HG03097 (cell line): ENCODE data around the gene STAT3.
"Not testable (repeated sequence)": the region's sequence is repeated elsewhere in the genome, so short reads cannot be mapped to it uniquely, and the experiment has no call there.

Experiments used
- ATAC-seq: cut with Tn5 transposase; IDR thresholded peaks from one replicate; pipeline ENCODE4 v1.9.1; 2021; ENCODE audit not compliant: unreplicated experiment, low FRiP score

STAT3 gene

DNA sequence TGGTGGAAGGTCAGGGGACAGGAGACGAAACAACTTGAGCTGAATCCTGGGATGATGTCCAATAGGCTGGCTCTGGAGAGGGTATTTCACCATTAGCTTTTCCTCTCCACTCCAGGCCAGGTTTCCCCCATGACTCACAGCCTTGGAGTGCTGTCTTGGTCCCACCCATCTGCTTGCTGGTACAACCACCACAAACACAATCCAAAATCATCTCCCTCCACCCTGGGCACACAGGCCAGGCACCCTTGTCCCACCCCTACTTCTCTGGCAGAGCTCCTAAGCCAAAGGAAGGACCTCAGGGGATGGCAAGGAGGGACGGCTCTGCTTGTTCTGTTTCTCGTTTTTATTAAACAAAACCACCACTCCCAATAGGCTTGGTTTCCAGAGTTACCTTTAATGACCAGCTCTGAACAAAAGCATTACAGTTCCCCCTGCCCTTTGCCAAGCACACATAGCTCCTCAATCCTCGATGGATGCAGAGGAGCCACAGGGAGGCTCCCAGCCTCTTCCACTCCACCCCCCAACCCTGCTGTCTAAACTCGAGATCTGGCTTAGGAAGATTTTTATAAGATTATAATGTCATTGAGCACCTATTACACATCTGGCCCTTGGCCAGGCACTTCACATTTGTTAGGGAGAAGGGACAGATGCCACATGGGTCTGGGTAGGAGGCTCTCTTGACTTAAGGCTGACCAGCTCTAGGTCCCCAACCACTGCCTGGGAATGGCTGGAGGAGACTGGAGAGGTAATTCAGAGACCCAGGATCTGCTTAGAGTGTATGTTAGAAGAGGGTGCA is 21.5 kb upstream of the STAT3 start:
- ATAC-seq: no peak

DNA sequence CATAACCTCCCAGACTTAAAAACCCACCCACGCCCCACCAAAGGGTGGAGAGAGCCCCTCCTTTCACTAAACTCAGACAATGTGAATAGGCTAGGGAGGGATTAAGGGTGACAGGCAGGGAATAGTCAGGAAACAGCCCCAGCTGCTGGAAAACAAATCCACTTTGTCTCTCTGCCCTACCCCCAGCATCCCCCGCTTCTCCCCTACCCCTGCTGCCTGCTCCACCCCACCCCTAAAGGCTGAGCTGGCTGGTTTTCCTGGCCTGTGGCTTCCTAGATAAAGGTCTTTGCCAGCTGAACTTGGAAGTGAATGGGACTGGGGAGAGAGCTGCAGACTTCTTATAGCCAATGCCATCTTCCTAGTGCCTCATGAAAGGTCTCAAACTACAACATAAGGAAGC is 19.8 kb upstream of the STAT3 start:
- ATAC-seq: no peak

DNA sequence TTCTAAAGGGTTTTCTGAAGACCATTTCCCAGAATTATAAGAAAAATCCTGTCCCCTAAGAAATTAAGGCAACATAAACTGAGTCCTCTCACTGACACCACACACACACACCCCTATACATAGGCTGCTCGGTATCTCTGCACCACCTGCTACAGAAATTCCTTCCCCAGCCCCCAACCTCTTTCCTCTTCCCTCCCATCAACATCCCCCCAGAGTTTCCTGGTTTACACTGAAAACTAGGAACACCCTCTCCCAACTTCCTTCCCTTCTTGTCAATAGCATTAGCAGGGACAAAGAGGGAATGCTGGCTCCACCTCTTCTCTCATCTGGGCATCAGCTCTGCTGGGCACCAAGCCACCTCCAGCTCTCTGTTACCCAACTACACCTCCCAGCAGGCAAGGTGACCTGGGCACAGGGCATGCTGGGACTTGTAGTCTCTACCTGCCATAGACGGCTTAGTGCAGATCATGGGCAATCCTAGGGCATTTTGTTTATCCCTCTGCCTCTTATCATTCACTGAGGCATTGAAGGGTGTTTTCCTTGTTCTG is 19.1 kb upstream of the STAT3 start:
- no peak for ATAC-seq

DNA sequence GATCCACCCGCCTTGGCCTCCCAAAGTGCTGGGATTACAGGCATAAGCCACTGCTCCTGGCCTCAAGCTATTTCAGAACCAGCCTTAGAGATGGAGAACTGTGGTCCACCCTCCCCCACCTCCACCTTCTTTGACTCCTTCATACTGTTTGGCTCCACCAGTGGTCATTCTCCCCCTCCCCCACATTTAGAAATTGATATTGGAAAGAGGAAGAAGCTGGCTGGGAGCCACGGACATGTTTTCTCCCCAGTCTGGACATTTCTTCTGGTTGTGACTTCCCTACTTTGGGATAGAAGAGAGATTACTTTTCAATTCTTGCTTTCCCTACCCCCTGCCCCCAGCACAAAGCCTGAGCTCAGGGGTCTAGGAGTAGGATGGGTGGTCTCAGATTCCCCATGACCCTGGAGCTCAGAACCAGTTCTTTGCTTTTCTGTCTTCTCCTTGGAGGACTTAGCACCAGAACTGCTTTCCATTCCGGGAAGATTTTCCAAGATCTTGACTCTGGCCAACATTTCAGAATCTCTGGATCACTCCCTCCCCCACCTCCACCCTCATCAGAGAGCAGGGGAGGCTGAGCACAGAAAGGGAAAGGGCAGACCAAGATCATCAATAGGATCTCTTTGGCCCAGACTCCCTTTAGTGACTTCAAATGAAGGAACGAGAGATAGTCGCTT is 18.5 kb upstream of the STAT3 start:
- no peak for ATAC-seq

DNA sequence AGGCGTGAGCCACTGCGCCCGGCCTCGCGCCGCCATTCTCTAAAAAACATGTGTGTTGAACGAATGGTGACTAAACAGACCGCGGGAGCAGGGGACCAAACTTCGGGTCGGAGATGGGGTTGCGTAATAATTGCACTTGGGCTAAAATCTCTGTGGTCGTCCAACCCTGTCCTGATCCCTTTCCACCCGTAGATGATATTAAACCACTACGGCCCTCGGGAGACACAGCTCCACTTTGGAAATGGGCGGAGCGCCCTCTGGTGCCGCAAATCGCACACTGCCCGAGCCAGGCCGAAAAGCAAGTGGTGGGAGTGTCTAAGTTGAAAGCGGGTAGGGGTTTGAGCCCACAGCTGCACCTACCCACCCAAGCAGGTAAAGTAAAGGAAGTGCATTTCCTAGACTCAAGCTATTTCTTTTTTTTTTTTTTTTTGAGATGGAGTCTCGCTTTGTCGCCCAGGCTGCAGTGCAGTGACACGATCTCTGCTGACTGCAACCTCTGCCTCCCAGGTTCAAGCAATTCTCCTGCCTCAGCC is 17.8 kb upstream of the STAT3 start:
- no peak for ATAC-seq

DNA sequence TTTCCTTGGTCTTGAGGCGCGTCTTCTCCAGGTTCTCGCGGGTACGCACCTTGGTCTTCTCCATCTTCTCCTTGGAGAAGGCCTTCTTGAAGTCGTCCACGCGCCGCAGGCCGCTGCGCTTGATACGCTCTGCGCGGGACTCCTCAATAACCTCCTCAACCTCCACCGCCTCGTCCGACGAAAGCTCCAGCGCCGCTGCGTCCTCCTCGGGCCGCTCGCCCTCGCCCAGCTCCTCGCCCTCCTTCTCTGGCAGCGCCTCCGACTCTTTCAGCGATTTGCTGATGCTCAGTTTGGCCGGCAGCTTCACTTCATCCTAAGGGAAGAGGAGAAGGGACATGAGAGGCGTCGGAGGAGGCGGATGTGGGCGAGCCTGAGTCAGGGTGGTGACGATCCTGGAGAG is 16.8 kb upstream of the STAT3 start:
- ATAC-seq: no peak

DNA sequence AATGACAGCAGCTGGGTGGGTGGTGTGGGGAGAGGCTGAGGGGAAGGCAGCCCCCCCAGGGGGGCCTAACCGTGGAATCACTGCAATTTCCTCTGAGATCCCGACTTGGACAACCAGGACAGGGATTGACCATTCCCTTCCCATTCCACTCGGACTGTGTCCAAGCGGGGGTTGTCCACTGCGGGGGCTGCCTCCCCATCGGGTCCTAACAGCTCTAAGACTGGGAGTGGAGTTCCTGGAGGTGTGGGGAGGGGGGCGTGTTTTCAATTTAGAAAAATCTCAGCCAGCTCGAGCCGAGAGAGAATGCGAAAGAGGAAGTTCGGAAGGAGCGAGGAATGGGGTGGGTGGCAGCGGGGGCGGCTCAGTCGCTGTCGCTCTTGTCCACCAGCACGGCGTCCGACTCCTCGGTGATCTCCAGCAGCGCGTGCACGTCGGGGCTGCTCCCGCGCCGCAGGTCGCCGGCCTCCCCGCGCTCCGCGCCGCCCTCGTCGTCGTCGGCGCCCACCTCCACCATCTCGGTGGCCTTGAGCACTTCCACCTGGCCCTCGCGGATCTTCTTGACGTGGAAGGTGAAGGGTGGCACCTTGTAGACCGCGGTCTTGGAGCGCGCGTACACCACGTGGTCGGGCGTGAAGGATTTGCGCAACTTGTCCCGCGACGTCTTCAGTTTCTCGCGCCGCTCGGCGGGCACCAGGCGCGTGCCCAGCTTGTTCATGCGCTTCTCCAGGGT is 16.2 kb upstream of the STAT3 start:
- ATAC-seq: no peak

DNA sequence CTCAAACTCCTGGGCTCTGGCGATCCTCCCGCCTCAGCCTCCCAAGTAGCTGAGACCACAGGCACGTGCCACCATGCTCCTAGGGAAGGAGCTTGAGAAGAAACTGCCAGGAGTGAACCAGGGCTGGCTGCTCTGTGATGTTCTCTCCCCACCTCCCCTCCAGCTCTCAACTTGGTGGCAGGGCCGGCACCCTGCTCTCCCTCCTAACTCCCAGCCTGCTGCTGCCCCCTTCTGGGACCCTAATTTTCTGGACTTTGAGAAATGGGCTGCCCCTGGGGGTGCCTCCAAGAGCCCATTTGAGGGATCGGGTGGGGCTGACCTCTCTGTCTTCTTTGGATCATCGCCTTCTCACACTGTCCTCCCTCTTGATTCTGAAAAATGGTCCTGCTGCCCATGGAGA is 14.9 kb upstream of the STAT3 start:
- no peak for ATAC-seq

DNA sequence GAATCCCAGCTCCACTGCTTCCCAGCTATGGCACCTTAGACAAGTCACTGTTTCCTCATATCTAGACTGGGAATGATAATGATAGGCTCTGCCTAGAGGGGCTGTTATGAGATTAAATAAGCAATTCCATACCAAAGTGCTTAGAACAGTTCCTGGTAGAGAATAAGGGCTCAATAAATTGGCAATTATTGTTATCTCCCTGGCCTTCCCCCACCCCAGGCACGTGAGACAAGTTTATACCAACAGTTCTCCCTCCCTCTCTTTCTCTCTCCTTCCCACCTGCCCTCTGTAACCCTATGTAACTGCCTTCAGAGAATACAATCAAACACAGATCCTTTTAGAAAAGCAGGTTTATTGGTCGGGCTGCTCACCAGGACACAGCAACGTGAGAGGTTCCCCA is 13.9 kb upstream of the STAT3 start:
- ATAC-seq: no peak

DNA sequence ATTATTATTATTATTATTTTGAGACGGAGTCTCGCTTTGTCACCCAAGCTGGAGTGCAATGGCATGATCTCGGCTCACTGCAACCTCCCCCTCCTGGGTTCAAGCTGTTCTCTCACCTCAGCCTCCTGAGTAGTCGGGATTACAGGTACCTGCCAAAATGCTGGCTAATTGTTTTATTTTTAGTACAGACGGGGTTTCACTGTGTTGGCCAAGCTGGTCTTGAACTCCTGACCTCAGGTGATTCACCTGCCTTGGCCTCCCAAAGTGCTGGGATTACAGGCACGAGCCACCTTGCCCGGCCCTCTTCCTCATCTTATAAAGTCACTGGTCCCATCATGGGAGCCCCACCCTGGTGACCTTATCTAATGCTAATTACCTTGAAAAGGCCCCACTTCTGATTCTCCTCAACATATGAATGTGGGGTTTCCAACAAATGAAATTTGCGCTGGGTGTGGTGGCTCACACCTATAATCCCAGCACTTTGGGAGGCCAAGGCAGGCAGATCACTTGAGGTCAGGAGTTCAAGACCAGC is 12.7 kb upstream of the STAT3 start:
- not testable (repeated sequence) for ATAC-seq

DNA sequence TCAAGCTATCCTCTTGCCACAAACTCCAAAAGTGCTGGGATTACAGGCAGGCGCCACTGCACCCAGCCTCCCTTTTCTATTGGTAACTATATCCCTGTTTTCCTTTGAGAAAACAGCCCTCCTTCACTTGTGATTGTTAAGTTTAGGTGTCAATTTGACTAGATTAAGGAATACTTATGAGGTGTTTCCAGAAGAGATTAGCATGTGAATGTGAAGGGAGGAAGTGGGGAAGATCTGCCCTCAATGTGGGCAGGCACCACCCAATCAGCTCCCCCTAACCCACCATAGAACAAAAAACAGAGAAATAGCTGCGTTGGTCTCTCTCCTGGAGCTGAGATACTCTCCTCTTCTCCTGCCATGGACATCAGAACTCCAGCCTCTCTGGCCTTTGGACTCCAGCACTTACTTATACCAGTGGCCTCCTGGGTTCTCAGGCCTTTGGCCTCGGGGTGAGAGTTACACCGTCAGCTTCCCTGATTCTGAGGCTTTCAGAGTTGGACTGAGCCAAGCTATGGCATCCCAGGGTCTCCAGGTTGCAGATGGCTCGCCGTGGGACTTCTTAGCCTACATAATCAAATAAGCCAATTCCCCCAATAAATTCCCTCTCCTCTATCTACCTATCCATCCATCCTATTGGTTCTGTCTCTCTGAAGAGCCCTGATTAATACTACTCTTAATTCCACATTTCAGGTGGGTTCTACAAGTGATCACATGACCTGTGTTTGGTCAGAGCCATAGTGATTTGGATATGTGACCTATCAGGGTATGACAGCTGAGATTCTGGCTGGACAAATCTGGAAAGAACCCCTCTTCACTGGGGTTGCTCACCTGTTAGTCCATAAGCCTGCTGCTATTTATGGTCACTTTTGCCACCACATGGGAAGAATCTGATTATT is 12.0 kb upstream of the STAT3 start:
- ATAC-seq: no peak

DNA sequence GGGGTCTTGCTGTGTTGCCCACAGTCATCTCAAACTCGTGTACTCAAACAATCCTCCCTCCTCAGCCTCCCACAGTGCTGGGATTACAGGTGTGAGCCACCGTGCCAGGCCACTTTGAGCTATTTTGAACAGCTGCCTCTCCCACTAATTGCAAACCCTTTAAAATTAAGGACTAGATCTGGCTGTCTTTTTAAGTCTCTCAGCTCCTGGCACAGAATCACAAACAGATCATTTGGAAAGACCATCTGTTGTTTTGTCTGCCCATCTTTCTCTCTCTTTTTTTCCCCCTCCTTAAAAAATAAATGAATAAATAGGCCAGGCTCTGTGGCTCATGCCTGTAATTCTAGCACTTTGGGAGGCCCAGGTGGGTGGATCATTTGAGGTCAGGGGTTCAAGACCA is 10.9 kb upstream of the STAT3 start:
- ATAC-seq: no peak

DNA sequence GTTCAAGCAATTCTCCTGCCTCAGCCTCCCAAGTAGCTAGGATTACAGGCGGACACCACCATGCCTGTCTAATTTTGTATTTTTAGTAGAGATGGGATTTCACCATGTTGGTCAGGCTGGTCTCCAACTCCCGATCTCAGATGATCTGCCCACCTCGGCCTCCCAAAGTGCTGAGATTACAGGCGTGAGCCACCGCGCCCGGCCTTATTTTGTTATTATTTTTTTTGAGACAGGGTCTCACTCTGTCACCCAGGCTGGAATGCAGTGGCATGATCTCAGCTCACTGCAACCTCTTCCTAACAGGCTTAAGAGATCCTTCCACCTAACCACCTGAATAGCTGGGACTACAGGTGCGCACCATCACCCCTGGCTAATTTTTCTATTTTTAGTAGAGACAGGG is 7.4 kb upstream of the STAT3 start:
- ATAC-seq: not testable (repeated sequence)

DNA sequence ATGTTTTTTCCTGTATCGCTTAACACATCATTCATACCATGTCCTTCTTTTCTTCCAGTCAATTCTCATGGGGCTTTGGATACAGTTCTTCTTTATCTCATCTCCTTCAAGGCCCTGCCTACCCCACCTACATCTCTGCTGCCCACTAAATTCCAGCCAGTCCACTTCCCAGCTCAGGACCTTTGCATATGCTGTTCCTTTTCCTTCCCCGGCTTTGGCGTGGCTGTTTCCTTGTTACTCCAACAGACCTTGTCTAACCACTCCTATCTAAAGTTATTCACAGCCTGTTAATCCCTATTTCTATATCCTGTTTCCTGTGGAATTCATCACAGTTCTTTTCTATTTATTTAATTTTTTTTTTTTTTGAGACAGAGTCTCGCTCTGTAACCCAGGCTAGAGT is 6.6 kb upstream of the STAT3 start:
- no peak for ATAC-seq

DNA sequence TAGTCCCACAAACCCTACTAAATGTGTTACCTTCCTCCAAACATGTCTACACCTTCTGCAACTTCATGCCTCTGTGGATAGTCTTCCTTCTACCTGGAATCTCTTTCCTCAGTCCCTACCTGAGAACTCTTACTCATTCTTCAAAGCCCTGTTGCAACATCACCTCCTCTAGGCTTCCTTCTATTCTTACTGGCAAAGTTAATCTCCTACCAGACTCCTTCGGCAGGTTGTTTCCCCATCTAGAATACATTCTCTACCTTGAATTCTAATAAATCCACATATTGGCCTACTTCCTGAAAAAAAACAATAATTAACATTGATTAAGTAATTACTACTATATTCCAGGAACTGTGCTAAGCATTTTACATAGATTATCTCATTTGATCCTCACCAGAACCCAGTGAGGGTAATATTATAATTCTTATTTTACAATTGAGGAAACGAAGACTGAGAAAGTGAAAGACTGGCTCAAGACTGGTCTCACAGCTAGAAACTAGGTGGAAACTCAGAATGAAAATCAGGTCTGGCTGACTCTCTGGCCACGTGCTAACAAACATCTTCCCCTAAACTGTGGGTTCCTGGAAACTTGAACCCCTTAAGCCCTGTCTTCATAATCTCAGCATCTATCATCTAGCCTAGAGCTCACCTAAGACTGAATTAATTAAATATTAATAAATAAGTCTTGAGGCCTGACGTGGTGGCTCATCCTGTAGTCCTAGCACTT is 4.6 kb upstream of the STAT3 start:
- no peak for ATAC-seq

DNA sequence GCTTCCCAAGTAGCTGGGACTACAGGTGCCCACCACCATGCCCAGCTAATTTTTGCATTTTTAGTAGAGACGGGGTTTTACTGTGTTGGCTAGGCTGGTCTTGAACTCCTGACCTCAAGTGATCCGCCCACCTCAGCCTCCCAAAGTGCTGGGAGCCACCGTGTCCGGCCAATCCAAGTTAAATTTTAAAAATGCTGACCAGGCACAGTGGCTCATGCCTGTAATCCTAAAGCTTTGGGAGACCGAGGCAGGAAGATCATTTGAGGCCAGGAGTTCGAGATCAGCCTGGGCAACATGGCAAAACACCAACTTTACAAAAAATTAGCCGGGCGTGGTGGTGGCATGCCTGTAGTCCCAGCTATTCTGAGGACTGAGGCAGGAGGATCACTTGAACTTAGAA is 3.2 kb upstream of the STAT3 start:
- not testable (repeated sequence) for ATAC-seq

DNA sequence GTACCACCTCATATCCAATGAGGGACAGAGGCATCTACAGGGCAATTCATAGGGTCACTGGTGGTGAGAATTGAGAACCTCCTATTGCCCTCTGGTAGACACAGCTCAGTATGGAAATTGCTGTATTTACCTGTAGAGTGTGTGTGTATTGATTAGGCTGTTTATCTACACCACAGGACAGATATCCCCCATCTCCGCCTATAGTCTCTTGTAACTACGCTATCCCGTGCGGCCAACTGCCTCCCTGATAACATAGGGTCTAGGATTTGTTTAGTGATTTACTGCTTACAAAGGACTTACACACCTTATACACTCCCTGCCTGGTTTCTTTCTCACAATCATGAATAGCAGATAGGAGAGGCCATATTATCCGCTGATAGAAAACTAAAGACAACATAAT is 1.7 kb upstream of the STAT3 start:
- no peak for ATAC-seq

DNA sequence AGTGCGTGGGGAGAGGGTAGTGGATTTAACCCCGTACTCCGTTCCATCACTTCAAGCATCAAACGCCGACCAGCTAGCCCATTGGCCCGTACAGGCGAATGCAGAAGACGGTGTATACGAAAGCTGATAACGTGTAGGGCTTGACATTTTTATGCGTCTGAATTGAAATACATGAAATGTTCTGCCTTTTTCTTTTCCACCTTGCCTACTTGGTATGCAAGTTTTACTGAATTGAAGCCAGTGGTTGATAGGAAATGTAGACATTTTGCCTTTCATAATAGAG is 834 bp upstream of the STAT3 start:
- peak; percentile 7 for ATAC-seq

DNA sequence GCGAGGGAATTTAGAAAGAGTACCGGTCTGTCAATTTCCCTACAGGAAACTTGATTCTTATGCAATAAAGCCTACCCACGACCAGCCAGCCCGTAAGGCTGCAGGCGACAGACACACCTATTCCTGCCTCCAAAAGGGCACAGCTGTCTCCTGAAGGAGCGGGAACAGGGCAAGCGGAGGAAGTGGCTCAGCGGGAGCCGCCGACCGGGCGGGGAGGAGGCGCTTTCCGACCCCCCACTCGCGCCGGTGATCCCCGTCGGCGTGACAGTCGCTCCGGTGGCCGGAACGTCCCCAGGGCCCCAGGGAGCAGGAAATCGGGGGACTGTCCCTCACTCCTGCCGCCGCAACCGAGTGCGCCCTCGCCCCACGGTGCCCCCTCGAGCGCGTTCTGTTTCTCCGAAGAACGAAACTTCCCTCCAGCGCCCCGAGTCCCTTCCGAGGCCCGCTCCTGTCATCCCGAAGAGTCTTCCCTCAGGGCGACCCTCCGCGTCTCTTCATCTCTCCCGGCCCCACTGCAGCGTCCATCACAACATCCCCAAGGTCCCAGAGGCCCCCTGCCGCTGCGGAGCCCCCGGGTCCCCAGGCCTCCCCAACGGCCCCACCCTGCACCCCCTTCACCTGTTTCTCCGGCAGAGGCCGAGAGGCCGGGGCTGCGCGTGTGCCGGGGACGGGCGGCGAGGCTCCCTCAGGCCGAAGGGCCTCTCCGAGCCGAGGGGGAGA is 421 bp downstream of the STAT3 start:
- no peak for ATAC-seq
